H1 (cell line): ENCODE data around the gene POU4F1. TPM values are rescaled to one million over a fixed set of nuclear protein-coding genes. Genes with fewer than 3 reads are reported as not detected.

Source experiments
- ATF3 ChIP-seq: IDR thresholded peaks from 2 replicates; pipeline ENCODE4 v1.6.1; 2011; ENCODE audit warnings: low read depth, mild to moderate bottlenecking, low read length; ENCODE audit not compliant: insufficient read depth
- CBX8 ChIP-seq: fragments of 300-800, 300-1000 bp; sonication (generic); IDR thresholded peaks from 2 replicates; pipeline ENCODE4 v1.7.1; 2016; ENCODE audit warnings: low read depth, low read length, borderline replicate concordance
- CHD2 ChIP-seq: IDR thresholded peaks from 2 replicates; pipeline ENCODE4 v1.6.1; 2012; ENCODE audit warnings: low read length, improper control_type of control experiment
- CTBP2 ChIP-seq: IDR thresholded peaks from 2 replicates; pipeline ENCODE4 v1.7.0; 2011; ENCODE audit warnings: borderline replicate concordance, mild to moderate bottlenecking, moderate library complexity, mixed read lengths, low read length; ENCODE audit not compliant: insufficient read depth, insufficient read length
- CTCF ChIP-seq, 3 experiments: IDR thresholded peaks; 1 replicate in 2 of 3; 2 replicates in 1 of 3; pipeline versions ENCODE4 v1.5.1 to v1.6.1; 2011; ENCODE audit warnings: low read length in 3 of 3, mild to moderate bottlenecking in 3 of 3, inconsistent platforms in 2 of 3, low read depth in 1 of 3, moderate library complexity in 1 of 3; ENCODE audit not compliant: insufficient read depth in 1 of 3; ENCODE audit errors: control extremely low read depth in 1 of 3
- EZH2 ChIP-seq: fragments of 200-600 bp; sonication (generic); IDR thresholded peaks from 2 replicates; pipeline ENCODE4 v1.7.1; 2012; ENCODE audit warnings: low read depth, mild to moderate bottlenecking, moderate library complexity, low read length, inconsistent platforms; ENCODE audit not compliant: severe bottlenecking
- GTF2F1 ChIP-seq: IDR thresholded peaks from 2 replicates; pipeline ENCODE4 v1.6.1; 2012; ENCODE audit warnings: low read depth, low read length, improper control_type of control experiment, borderline replicate concordance
- HDAC6 ChIP-seq: IDR thresholded peaks from one replicate; pipeline ENCODE4 v1.7.1; 2012; ENCODE audit warnings: low read depth, mild to moderate bottlenecking, inconsistent platforms, low read length, moderate library complexity
- KDM5A ChIP-seq: fragments of 200-600 bp; IDR thresholded peaks from 2 replicates; pipeline ENCODE4 v1.7.1; 2012; ENCODE audit warnings: mild to moderate bottlenecking, low read length, inconsistent platforms, mixed read lengths
- NRF1 ChIP-seq: IDR thresholded peaks from 2 replicates; pipeline ENCODE4 v1.6.1; 2011; ENCODE audit warnings: mild to moderate bottlenecking, low read depth, low read length, improper control_type of control experiment
- RAD21 ChIP-seq, 2 experiments: IDR thresholded peaks in 1 of 2; conservative IDR thresholded peaks in 1 of 2; 2 replicates each; pipeline ENCODE4 v1.6.1; 2011; ENCODE audit warnings: low read depth in 2 of 2, low read length in 2 of 2, improper control_type of control experiment in 1 of 2, inconsistent platforms in 1 of 2, mild to moderate bottlenecking in 1 of 2, moderate library complexity in 1 of 2
- RBBP5 ChIP-seq: IDR thresholded peaks from 2 replicates; pipeline ENCODE4 v1.7.1; 2012; ENCODE audit warnings: low read depth, mild to moderate bottlenecking, inconsistent platforms, low read length, moderate library complexity, borderline replicate concordance
- RFX5 ChIP-seq: IDR thresholded peaks from 2 replicates; pipeline ENCODE4 v1.6.1; 2011; ENCODE audit warnings: low read depth, low read length, improper control_type of control experiment, borderline replicate concordance
- SIN3A ChIP-seq, 2 experiments: IDR thresholded peaks in 1 of 2; conservative IDR thresholded peaks in 1 of 2; 2 replicates each; pipeline ENCODE4 v1.6.1; 2011 to 2012; ENCODE audit warnings: low read length in 2 of 2, improper control_type of control experiment in 1 of 2, low read depth in 1 of 2, mild to moderate bottlenecking in 1 of 2
- SIX5 ChIP-seq: IDR thresholded peaks from 2 replicates; pipeline ENCODE4 v1.6.1; 2011; ENCODE audit warnings: mild to moderate bottlenecking, low read depth, low read length
- SP2 ChIP-seq: IDR thresholded peaks from 2 replicates; pipeline ENCODE4 v1.6.1; 2012; ENCODE audit warnings: mild to moderate bottlenecking, low read length, inconsistent platforms
- SRF ChIP-seq: IDR thresholded peaks from 2 replicates; pipeline ENCODE4 v1.6.1; 2011; ENCODE audit warnings: mild to moderate bottlenecking, low read depth, low read length, moderate library complexity
- SUZ12 ChIP-seq: fragments of 200-600 bp; sonication (generic); IDR thresholded peaks from 2 replicates; pipeline ENCODE4 v1.6.1; 2012; ENCODE audit warnings: mild to moderate bottlenecking, inconsistent platforms, low read length, moderate library complexity, mixed read lengths
- TAF7 ChIP-seq: optimal IDR thresholded peaks from 2 replicates; pipeline ENCODE3; 2011; ENCODE audit warnings: low read depth, mild to moderate bottlenecking, inconsistent platforms, low read length, moderate library complexity, borderline replicate concordance
- TBP ChIP-seq: IDR thresholded peaks from 2 replicates; pipeline ENCODE4 v1.6.1; 2011; ENCODE audit warnings: low read depth, low read length, improper control_type of control experiment
- ZNF274 ChIP-seq: IDR thresholded peaks from 2 replicates; pipeline ENCODE4 v1.7.0; 2012; ENCODE audit warnings: low read length, borderline replicate concordance; ENCODE audit errors: extremely low read depth
- polyA plus RNA-seq, 7 experiments: library from polyadenylated mRNA; depleted of rRNA in 3 of 7; stranded (reverse) in 5 of 7; unstranded in 2 of 7; fragments of >200 nt in 5 of 7; fragments of 200-250 nt in 2 of 7; gene quantifications; 1 replicate in 5 of 7; 2 replicates in 1 of 7; 4 replicates in 1 of 7; pipeline versions ENCODE4 v1.2.1 to v1.2.3, GENCODE V29; 2011 to 2013; ENCODE audit warnings: missing spikeins in 2 of 7, mixed read lengths in 2 of 7
- total RNA-seq: library from RNA; stranded (reverse); fragmentation: NEBNext Ultra II Directional; extraction: Animal tissue kit (Norgen Biotek cat#: 25700); gene quantifications from 2 replicates; pipeline ENCODE4 v1.2.1, GENCODE V29; 2021
- TF ChIP-seq, protein P1 (sequence below): IDR thresholded peaks from 2 replicates; pipeline ENCODE4 v1.6.1; 2012; ENCODE audit warnings: inconsistent platforms

Gene POU4F1
- total and polyA plus RNA-seq, 2 of the 8 experiments (the other 6 are each of a cell fraction or from before 2014, with no cell fraction given): 0.09 to 0.32 TPM

- TF ChIP-seq CTCF (IDR thresholded peaks at IDR 0.05; ENCODE audit: control extremely low read depth in 1 of 3, insufficient read depth in 1 of 3, low read depth in 1 of 3, low read length in 3 of 3): peak; percentile 84 to 95 (median 85)
- TF ChIP-seq SIN3A (conservative IDR thresholded peaks at IDR 0.05 in 1 of 2, IDR thresholded peaks at IDR 0.05 in 1 of 2; ENCODE audit: low read depth in 1 of 2, low read length in 2 of 2): no peak
- TF ChIP-seq RAD21 (IDR thresholded peaks at IDR 0.05 in 1 of 2, conservative IDR thresholded peaks at IDR 0.05 in 1 of 2; ENCODE audit: low read depth in 2 of 2, low read length in 2 of 2): peak; percentile 85 to 87
- no peak for TF ChIP-seq CTBP2
- no peak for TF ChIP-seq NRF1
- no peak for TF ChIP-seq CHD2
- TF ChIP-seq HDAC6: no peak
- peak; percentile 36; the same call in 1 of the 2 replicates for TF ChIP-seq SUZ12
- no peak for TF ChIP-seq SP2
- TF ChIP-seq TBP: no peak; the same call in 1 of the 2 replicates
- no peak for TF ChIP-seq SRF
- no peak for TF ChIP-seq GTF2F1
- no peak for TF ChIP-seq RBBP5
- TF ChIP-seq ZNF274: no peak
- no peak for TF ChIP-seq ATF3
- TF ChIP-seq CBX8: no peak
- TF ChIP-seq, protein P1, sequence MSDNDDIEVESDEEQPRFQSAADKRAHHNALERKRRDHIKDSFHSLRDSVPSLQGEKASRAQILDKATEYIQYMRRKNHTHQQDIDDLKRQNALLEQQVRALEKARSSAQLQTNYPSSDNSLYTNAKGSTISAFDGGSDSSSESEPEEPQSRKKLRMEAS: peak; percentile 54
- TF ChIP-seq TAF7: no peak
- peak; percentile 19 for TF ChIP-seq EZH2
- TF ChIP-seq SIX5: no peak
- TF ChIP-seq RFX5: no peak
- no peak for TF ChIP-seq KDM5A
Measured at GRCh38 chr13:78586706-78587105, 16.6 kb downstream of the POU4F1 start (continued).
